Heart left ventricle (tissue), 16 donors: ENCODE measurements around the gene NME1. TPM values are rescaled to one million over a fixed set of nuclear protein-coding genes. Genes with fewer than 3 reads are reported as not detected.

Experiments
- ATAC-seq, 4 donors: fragments of 200-7000 bp; cut with Tn5 transposase; one replicate each; pipeline ENCODE4 v1.9.1; 2020 to 2022; ENCODE audit warnings: moderate library complexity in 4 of 4, mild to moderate bottlenecking in 3 of 4, moderate number of reproducible peaks in 1 of 4
- DNase-seq, 5 donors: peaks; one replicate each; pipeline ENCODE4 v3.0.0-alpha.2; 2020
- H3K27ac ChIP-seq, 12 donors: fragments of 200-600 bp; sonication (generic) in 4 of 12; one replicate each; pipeline versions ENCODE4 v1.5.0 to v1.8.0; 2016 to 2022; ENCODE audit warnings: mild to moderate bottlenecking in 2 of 12
- H3K27me3 ChIP-seq, 9 donors: fragments of 200-600 bp; sonication (generic) in 2 of 9; one replicate each; pipeline versions ENCODE4 v1.5.1 to v1.8.0; 2016 to 2022; ENCODE audit warnings: mild to moderate bottlenecking in 3 of 9
- H3K36me3 ChIP-seq, 9 donors: fragments of 200-600 bp; sonication (generic) in 2 of 9; one replicate each; pipeline versions ENCODE4 v1.5.0 to v1.8.0; 2018 to 2022; ENCODE audit warnings: mild to moderate bottlenecking in 2 of 9
- H3K4me1 ChIP-seq, 12 donors: fragments of 200-600 bp; sonication (generic) in 4 of 12; one replicate each; pipeline versions ENCODE4 v1.5.0 to v1.8.0; 2016 to 2022; ENCODE audit warnings: mild to moderate bottlenecking in 3 of 12
- H3K4me3 ChIP-seq, 12 donors: fragments of 200-600 bp; sonication (generic) in 4 of 12; one replicate each; pipeline versions ENCODE4 v1.5.0 to v1.8.0; 2017 to 2022; ENCODE audit warnings: mild to moderate bottlenecking in 9 of 12, moderate library complexity in 4 of 12
- H3K9me3 ChIP-seq, 12 donors: fragments of 200-600 bp; sonication (generic) in 4 of 12; one replicate each; pipeline versions ENCODE4 v1.5.0 to v1.8.0; 2016 to 2022; ENCODE audit warnings: mild to moderate bottlenecking in 1 of 12
- CTCF ChIP-seq, 12 donors: fragments of 200-600 bp; sonication (generic) in 4 of 12; IDR thresholded peaks; one replicate each; pipeline versions ENCODE4 v1.5.0 to v1.8.0; 2018 to 2022; ENCODE audit warnings: antibody characterized with exemption in 12 of 12, mild to moderate bottlenecking in 5 of 12
- POLR2A ChIP-seq, 2 donors: fragments of 450-650 bp; IDR thresholded peaks; one replicate each; pipeline ENCODE4 v1.6.1; 2017; ENCODE audit warnings: antibody characterized with exemption in 2 of 2, mild to moderate bottlenecking in 2 of 2, moderate library complexity in 2 of 2
- WGBS, 4 donors: extraction: QIAGEN DNeasy Blood & Tissue Kit in 2 of 4; methylation state at CpG; one replicate each; pipeline versions ENCODE4 v1.1.5 to v1.1.7; 2013 to 2018; 5-methylcytosine and 5-hydroxymethylcytosine counted together
- intact Hi-C, 10 donors: fragments of 100-400 bp; cut with DNase I; formaldehyde crosslinking; loops; one replicate each; pipeline versions ENCODE4 v1.11.1 to v1.14.2; 2022
- polyA plus RNA-seq, 2 donors: library from polyadenylated mRNA; stranded (reverse); fragments of 200-250 nt; gene quantifications; one replicate each; pipeline ENCODE4 v1.2.3, GENCODE V29; 2013
- total RNA-seq, 9 donors: library from RNA; depleted of rRNA in 2 of 9; stranded (reverse); fragments of >200 nt in 2 of 9; fragmentation: NEBNext Ultra II Directional in 3 of 9; extraction: Animal tissue kit (Norgen Biotek cat#: 25700) in 3 of 9; gene quantifications; one replicate each; pipeline versions ENCODE4 v1.1.0 to v1.2.4, GENCODE V29; 2016 to 2023
- donor health status: ischemic (EF 13 %, LVEDD 7.1; RV severe dilation, severe dysfunction).
- donor health status: healthy with polysubstance abuse.
- donor health status: DM: no; HTN: yes; CAD: no.
- donor health status: DM: no; HTN: no; CAD: no.
- donor health status: ischemic (EF 25% LVEDD 6.9; RV normal size, moderate dysfunction).
- donor health status: ischemic (EF 25% LVEDD 5.7; RV mildly dilated, moderate dysfunction).
- donor health status: healthy.
- donor health status: DM: yes; HTN: yes; CAD: no.
- donor health status: ischemic (EF 35%, LVEDD 5.7; RV mildly dilated, moderate dysfunction).
- donor health status: nonischemic (EF 11% LVEDD 7.7; RV severe dilation, severe dysfunction).
- donor health status: DM: yes; HTN: yes; CAD: no.
- donor health status: PGD.
- donor health status: ischemic (EF 29% LVEDD 5.4; RV normal size, mild dysfunction).
- donor health status: nonischemic (EF 23%, LVEDD 6.1; RV moderate dilation, normal function).

NME1 gene
- total and polyA plus RNA-seq, 11 donors: 9.2 to 157 (median 28.7) TPM

GRCh38 chr17:51191895-51192294 is 38.5 kb downstream of the NME1 start:
- peaks cover 2 to 99% (median 89%) of the 10 kb centered on the region in 9 donors for H3K36me3 ChIP-seq
- DNase-seq (no peak), ATAC-seq (no peak)
- no peak overlapping the region for H3K4me3 ChIP-seq
- no peak overlapping the region for H3K27ac ChIP-seq
- TF ChIP-seq POLR2A (IDR thresholded peaks at IDR 0.05) (no peak), CTCF (IDR thresholded peaks at IDR 0.05) (no peak)
- no peaks in the 10 kb centered on the region for H3K9me3 ChIP-seq
- intact Hi-C loops: no loop called here
- no peaks in the 10 kb centered on the region for H3K27me3 ChIP-seq
- 92 to 94% (median 93%) methylated on average over 2 of the region's 2 CpGs for WGBS, 4 donors
- H3K4me1 ChIP-seq: peaks cover 0 to 4% (median 0%) of the 10 kb centered on the region in 12 donors

GRCh38 chr17:51197754-51198153 is 44.4 kb downstream of the NME1 start:
- H3K4me1 ChIP-seq: no peaks in the 10 kb centered on the region
- intact Hi-C loops: no loop called here
- no peak overlapping the region for H3K4me3 ChIP-seq
- 88 to 98% (median 95%) methylated on average over 3 to 4 of the region's 4 CpGs for WGBS, 4 donors
- no peak for DNase-seq
- peaks cover 2 to 99% (median 94%) of the 10 kb centered on the region in 9 donors for H3K36me3 ChIP-seq
- no peaks in the 10 kb centered on the region for H3K27me3 ChIP-seq
- H3K9me3 ChIP-seq: no peaks in the 10 kb centered on the region
- ATAC-seq: no peak
- H3K27ac ChIP-seq: no peak overlapping the region
- TF ChIP-seq CTCF (IDR thresholded peaks at IDR 0.05): no peak

GRCh38 chr17:51200295-51200694 is 46.9 kb downstream of the NME1 start:
- DNase-seq (no peak), ATAC-seq (no peak)
- WGBS, 4 donors: 79 to 96% (median 93%) methylated on average over 6 of the region's 6 CpGs
- intact Hi-C loops: no loop called here
- no peaks in the 10 kb centered on the region for H3K9me3 ChIP-seq
- H3K4me1 ChIP-seq: no peaks in the 10 kb centered on the region
- no peaks in the 10 kb centered on the region for H3K27me3 ChIP-seq
- TF ChIP-seq CTCF (IDR thresholded peaks at IDR 0.05) (no peak), POLR2A (IDR thresholded peaks at IDR 0.05) (no peak)
- no peak overlapping the region for H3K27ac ChIP-seq
- H3K36me3 ChIP-seq: peaks cover 0 to 99% (median 94%) of the 10 kb centered on the region in 9 donors
- no peak overlapping the region for H3K4me3 ChIP-seq

GRCh38 chr17:51200846-51201245 is 47.5 kb downstream of the NME1 start:
- TF ChIP-seq POLR2A (IDR thresholded peaks at IDR 0.05) (no peak), CTCF (IDR thresholded peaks at IDR 0.05) (no peak)
- H3K4me1 ChIP-seq: no peaks in the 10 kb centered on the region
- WGBS, 4 donors: 72 to 88% (median 87%) methylated on average over 2 of the region's 2 CpGs
- intact Hi-C loops: no loop called here
- peaks cover 0 to 99% (median 94%) of the 10 kb centered on the region in 9 donors for H3K36me3 ChIP-seq
- no peak for ATAC-seq
- DNase-seq: no peak
- no peaks in the 10 kb centered on the region for H3K9me3 ChIP-seq
- H3K27ac ChIP-seq: no peak overlapping the region
- no peak overlapping the region for H3K4me3 ChIP-seq
- H3K27me3 ChIP-seq: no peaks in the 10 kb centered on the region
